ENCODE results near the gene MRPL52.
"Not testable (repeated sequence)": the region's sequence is repeated elsewhere in the genome, so short reads cannot be mapped to it uniquely, and the experiment has no call there.

MRPL52 gene

GRCh38 chr14:22801716-22802115 is 28.0 kb upstream of the MRPL52 start:
- Mint-ChIP-seq H3K9me3 (no peaks in the 10 kb centered on the region), H3K27me3 (no peaks in the 10 kb centered on the region), H3K27ac (peak overlapping the region; percentile 79), H3K36me3 (peaks cover 20% of the 10 kb centered on the region), H3K4me1 (peaks cover 80% of the 10 kb centered on the region), H3K4me3 (no peak overlapping the region)
- ATAC-seq = no peak

GRCh38 chr14:22802860-22803686 is 26.6 kb upstream of the MRPL52 start:
- Mint-ChIP-seq H3K4me1 (peaks cover 81% of the 10 kb centered on the region), H3K27ac (peak overlapping the region; percentile 79), H3K9me3 (no peaks in the 10 kb centered on the region), H3K27me3 (no peaks in the 10 kb centered on the region), H3K36me3 (peaks cover 20% of the 10 kb centered on the region), H3K4me3 (peak overlapping the region; percentile 53)
- ATAC-seq = peak; percentile 91

GRCh38 chr14:22803687-22803974 is 26.1 kb upstream of the MRPL52 start:
- no peaks in the 10 kb centered on the region for H3K9me3 Mint-ChIP-seq
- no peaks in the 10 kb centered on the region for H3K27me3 Mint-ChIP-seq
- H3K36me3 Mint-ChIP-seq = peaks cover 20% of the 10 kb centered on the region
- ATAC-seq = peak; percentile 77
- peaks cover 81% of the 10 kb centered on the region for H3K4me1 Mint-ChIP-seq
- H3K4me3 Mint-ChIP-seq = peak overlapping the region; percentile 21
- peak overlapping the region; percentile 79 for H3K27ac Mint-ChIP-seq

- H3K4me1 Mint-ChIP-seq = peaks cover 70% of the 10 kb centered on the region
- H3K4me3 Mint-ChIP-seq, ATAC-seq, H3K9me3 Mint-ChIP-seq, H3K27me3 Mint-ChIP-seq: not testable (repeated sequence)
- peaks cover 14% of the 10 kb centered on the region for H3K36me3 Mint-ChIP-seq
- peak overlapping the region; percentile 79 for H3K27ac Mint-ChIP-seq
Observed at GRCh38 chr14:22805235-22805634, 24.5 kb upstream of the MRPL52 start.

GRCh38 chr14:22807432-22808087 is 22.1 kb upstream of the MRPL52 start:
- no peak overlapping the region for H3K4me3 Mint-ChIP-seq
- H3K4me1 Mint-ChIP-seq = peaks cover 63% of the 10 kb centered on the region
- no peaks in the 10 kb centered on the region for H3K9me3 Mint-ChIP-seq
- no peak for ATAC-seq
- H3K36me3 Mint-ChIP-seq = peaks cover 9% of the 10 kb centered on the region
- peak overlapping the region; percentile 36 for H3K27ac Mint-ChIP-seq
- H3K27me3 Mint-ChIP-seq = no peaks in the 10 kb centered on the region

GRCh38 chr14:22808388-22809209 is 21.1 kb upstream of the MRPL52 start:
- peaks cover 6% of the 10 kb centered on the region for H3K36me3 Mint-ChIP-seq
- peak overlapping the region; percentile 36 for H3K27ac Mint-ChIP-seq
- H3K4me3 Mint-ChIP-seq = no peak overlapping the region
- H3K4me1 Mint-ChIP-seq = peaks cover 63% of the 10 kb centered on the region
- H3K27me3 Mint-ChIP-seq = no peaks in the 10 kb centered on the region
- no peaks in the 10 kb centered on the region for H3K9me3 Mint-ChIP-seq
- ATAC-seq = no peak

GRCh38 chr14:22811722-22812121 is 18.0 kb upstream of the MRPL52 start:
- Mint-ChIP-seq H3K36me3 (no peaks in the 10 kb centered on the region), H3K27ac (peak overlapping the region; percentile 82), H3K4me1 (peaks cover 62% of the 10 kb centered on the region), H3K4me3 (no peak overlapping the region), H3K27me3 (no peaks in the 10 kb centered on the region), H3K9me3 (no peaks in the 10 kb centered on the region)
- ATAC-seq = no peak

- Mint-ChIP-seq H3K4me3 (peak overlapping the region; percentile 67), H3K9me3 (no peaks in the 10 kb centered on the region), H3K27ac (peak overlapping the region; percentile 82), H3K27me3 (no peaks in the 10 kb centered on the region), H3K36me3 (no peaks in the 10 kb centered on the region), H3K4me1 (peaks cover 54% of the 10 kb centered on the region)
- no peak for ATAC-seq
Observed at GRCh38 chr14:22812744-22813143, 16.9 kb upstream of the MRPL52 start.

- H3K4me1 Mint-ChIP-seq = peaks cover 50% of the 10 kb centered on the region
- no peaks in the 10 kb centered on the region for H3K9me3 Mint-ChIP-seq
- H3K4me3 Mint-ChIP-seq = peak overlapping the region; percentile 67
- H3K27ac Mint-ChIP-seq = peak overlapping the region; percentile 82
- peak; percentile 52 for ATAC-seq
- H3K27me3 Mint-ChIP-seq = no peaks in the 10 kb centered on the region
- H3K36me3 Mint-ChIP-seq = no peaks in the 10 kb centered on the region
Observed at GRCh38 chr14:22813145-22813544, 16.5 kb upstream of the MRPL52 start.

GRCh38 chr14:22814373-22814772 is 15.3 kb upstream of the MRPL52 start:
- Mint-ChIP-seq H3K9me3 (no peaks in the 10 kb centered on the region), H3K4me3 (peak overlapping the region; percentile 62), H3K27me3 (no peaks in the 10 kb centered on the region), H3K4me1 (peaks cover 51% of the 10 kb centered on the region), H3K36me3 (no peaks in the 10 kb centered on the region), H3K27ac (peak overlapping the region; percentile 80)
- no peak for ATAC-seq

- Mint-ChIP-seq H3K27ac (peak within 1 kb of the TSS; percentile 80), H3K4me3 (peak within 1 kb of the TSS; percentile 62), H3K4me1 (peaks cover 58% of the 10 kb centered on the region), H3K9me3 (no peaks in the 10 kb centered on the region), H3K36me3 (no peaks in the 10 kb centered on the region), H3K27me3 (no peaks in the 10 kb centered on the region)
- no peak for ATAC-seq
Observed at GRCh38 chr14:22814941-22815713, 14.6 kb upstream of the MRPL52 start, which contains the start of gene SLC7A7. SLC7A7 (minus strand) TSS chr14:22815435; CDS start chr14:22813398, 2,037 bp downstream.

- Mint-ChIP-seq H3K4me3 (peak overlapping the region; percentile 65), H3K27ac (peak overlapping the region; percentile 78), H3K27me3 (no peaks in the 10 kb centered on the region), H3K9me3 (no peaks in the 10 kb centered on the region), H3K36me3 (no peaks in the 10 kb centered on the region), H3K4me1 (peaks cover 65% of the 10 kb centered on the region)
- peak; percentile 42 for ATAC-seq
Observed at GRCh38 chr14:22819151-22819988, 10.3 kb upstream of the MRPL52 start.

GRCh38 chr14:22820731-22821130 is 9.0 kb upstream of the MRPL52 start:
- no peak for ATAC-seq
- H3K27me3 Mint-ChIP-seq = no peaks in the 10 kb centered on the region
- H3K4me1 Mint-ChIP-seq = peaks cover 60% of the 10 kb centered on the region
- no peaks in the 10 kb centered on the region for H3K36me3 Mint-ChIP-seq
- no peaks in the 10 kb centered on the region for H3K9me3 Mint-ChIP-seq
- H3K27ac Mint-ChIP-seq = peak overlapping the region; percentile 80
- H3K4me3 Mint-ChIP-seq = no peak overlapping the region
